Osteocyte (in vitro differentiated cells): Measurements from ENCODE around the gene CLCA1. TPM values are rescaled to one million over a fixed set of nuclear protein-coding genes. Genes with fewer than 3 reads are reported as not detected.

Experiments used
- DNase-seq: peaks from one replicate; pipeline ENCODE4 v3.0.0; 2021; ENCODE audit warnings: mixed read lengths; ENCODE audit not compliant: unreplicated experiment; ENCODE audit errors: extremely low spot score
- H3K27ac Mint-ChIP-seq: one replicate; pipeline ENCODE4 v1.8.0; 2021; ENCODE audit warnings: mild to moderate bottlenecking, mixed read lengths; ENCODE audit not compliant: unreplicated experiment
- H3K27me3 Mint-ChIP-seq: one replicate; pipeline ENCODE4 v1.8.0; 2021; ENCODE audit warnings: mixed read lengths; ENCODE audit not compliant: unreplicated experiment
- H3K36me3 Mint-ChIP-seq: one replicate; pipeline ENCODE4 v1.8.0; 2021; ENCODE audit warnings: mixed read lengths; ENCODE audit not compliant: unreplicated experiment
- H3K4me1 Mint-ChIP-seq: one replicate; pipeline ENCODE4 v1.8.0; 2021; ENCODE audit warnings: mixed read lengths; ENCODE audit not compliant: unreplicated experiment
- H3K4me3 Mint-ChIP-seq: one replicate; pipeline ENCODE4 v1.8.0; 2021; ENCODE audit warnings: mild to moderate bottlenecking, moderate library complexity, mixed read lengths; ENCODE audit not compliant: unreplicated experiment
- H3K9me3 Mint-ChIP-seq: one replicate; pipeline ENCODE4 v1.8.0; 2021; ENCODE audit warnings: mixed read lengths; ENCODE audit not compliant: unreplicated experiment
- total RNA-seq: library from RNA; stranded (reverse); gene quantifications from 2 replicates; pipeline ENCODE4 v1.2.1, GENCODE V29; 2021
- TF ChIP-seq, protein P1 (sequence below): fragments of 200-600 bp; sonication (generic); IDR thresholded peaks from 2 replicates; pipeline ENCODE4 v1.5.0; 2021; ENCODE audit warnings: antibody characterized with exemption, mild to moderate bottlenecking, moderate library complexity

The CLCA1 gene
- total RNA-seq, 1 donor from 2014 or later = not detected

GRCh38 chr1:86429122-86429725 is 39.5 kb upstream of the CLCA1 start:
- H3K27ac Mint-ChIP-seq = no peak overlapping the region
- H3K36me3 Mint-ChIP-seq = no peaks in the 10 kb centered on the region
- no peaks in the 10 kb centered on the region for H3K4me1 Mint-ChIP-seq
- H3K9me3 Mint-ChIP-seq = no peaks in the 10 kb centered on the region
- peaks cover 2% of the 10 kb centered on the region for H3K27me3 Mint-ChIP-seq
- no peak overlapping the region for H3K4me3 Mint-ChIP-seq
- DNase-seq = no peak
- TF ChIP-seq, protein P1, sequence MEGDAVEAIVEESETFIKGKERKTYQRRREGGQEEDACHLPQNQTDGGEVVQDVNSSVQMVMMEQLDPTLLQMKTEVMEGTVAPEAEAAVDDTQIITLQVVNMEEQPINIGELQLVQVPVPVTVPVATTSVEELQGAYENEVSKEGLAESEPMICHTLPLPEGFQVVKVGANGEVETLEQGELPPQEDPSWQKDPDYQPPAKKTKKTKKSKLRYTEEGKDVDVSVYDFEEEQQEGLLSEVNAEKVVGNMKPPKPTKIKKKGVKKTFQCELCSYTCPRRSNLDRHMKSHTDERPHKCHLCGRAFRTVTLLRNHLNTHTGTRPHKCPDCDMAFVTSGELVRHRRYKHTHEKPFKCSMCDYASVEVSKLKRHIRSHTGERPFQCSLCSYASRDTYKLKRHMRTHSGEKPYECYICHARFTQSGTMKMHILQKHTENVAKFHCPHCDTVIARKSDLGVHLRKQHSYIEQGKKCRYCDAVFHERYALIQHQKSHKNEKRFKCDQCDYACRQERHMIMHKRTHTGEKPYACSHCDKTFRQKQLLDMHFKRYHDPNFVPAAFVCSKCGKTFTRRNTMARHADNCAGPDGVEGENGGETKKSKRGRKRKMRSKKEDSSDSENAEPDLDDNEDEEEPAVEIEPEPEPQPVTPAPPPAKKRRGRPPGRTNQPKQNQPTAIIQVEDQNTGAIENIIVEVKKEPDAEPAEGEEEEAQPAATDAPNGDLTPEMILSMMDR = no peak

- DNase-seq = no peak
- TF ChIP-seq, protein P1 = no peak
- no peaks in the 10 kb centered on the region for H3K36me3 Mint-ChIP-seq
- no peak overlapping the region for H3K27ac Mint-ChIP-seq
- H3K4me3 Mint-ChIP-seq = no peak overlapping the region
- H3K4me1 Mint-ChIP-seq = no peaks in the 10 kb centered on the region
- H3K9me3 Mint-ChIP-seq = no peaks in the 10 kb centered on the region
- H3K27me3 Mint-ChIP-seq = peaks cover 2% of the 10 kb centered on the region
These were observed 38.9 kb upstream of the CLCA1 start for GRCh38 chr1:86429835-86430234.

DNA sequence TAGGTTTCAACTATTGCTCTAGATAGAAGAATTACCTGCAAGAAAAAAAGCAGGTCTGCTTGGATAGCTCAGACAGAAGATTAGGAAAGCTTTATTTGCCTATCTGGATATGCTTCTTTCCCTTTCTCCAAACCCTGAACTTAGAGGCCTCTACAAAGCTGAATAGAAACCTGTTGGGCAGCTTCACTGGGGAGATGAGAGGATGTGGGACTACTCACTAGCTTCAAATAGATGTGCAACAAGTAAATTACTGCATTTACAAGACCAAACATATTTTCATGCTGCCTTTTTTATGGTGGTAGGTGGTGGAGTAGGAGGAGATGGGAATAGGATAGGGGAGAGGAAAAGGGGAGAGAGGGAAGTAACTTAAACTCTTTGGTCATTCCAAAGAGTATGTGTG is 38.4 kb upstream of the CLCA1 start:
- no peaks in the 10 kb centered on the region for H3K9me3 Mint-ChIP-seq
- H3K4me3 Mint-ChIP-seq = no peak overlapping the region
- no peaks in the 10 kb centered on the region for H3K36me3 Mint-ChIP-seq

GRCh38 chr1:86434059-86434458 is 34.7 kb upstream of the CLCA1 start:
- H3K9me3 Mint-ChIP-seq = no peaks in the 10 kb centered on the region
- no peaks in the 10 kb centered on the region for H3K4me1 Mint-ChIP-seq
- H3K36me3 Mint-ChIP-seq = no peaks in the 10 kb centered on the region
- no peak overlapping the region for H3K4me3 Mint-ChIP-seq
- H3K27ac Mint-ChIP-seq = no peak overlapping the region
- DNase-seq = no peak
- H3K27me3 Mint-ChIP-seq = peaks cover 16% of the 10 kb centered on the region
- TF ChIP-seq, protein P1 = no peak

More for the DNA sequence above, 38.4 kb upstream of the CLCA1 start:
- Mint-ChIP-seq H3K27me3 (peaks cover 2% of the 10 kb centered on the region), H3K27ac (no peak overlapping the region), H3K4me1 (no peaks in the 10 kb centered on the region)
- DNase-seq = no peak
- TF ChIP-seq, protein P1 = no peak

DNA sequence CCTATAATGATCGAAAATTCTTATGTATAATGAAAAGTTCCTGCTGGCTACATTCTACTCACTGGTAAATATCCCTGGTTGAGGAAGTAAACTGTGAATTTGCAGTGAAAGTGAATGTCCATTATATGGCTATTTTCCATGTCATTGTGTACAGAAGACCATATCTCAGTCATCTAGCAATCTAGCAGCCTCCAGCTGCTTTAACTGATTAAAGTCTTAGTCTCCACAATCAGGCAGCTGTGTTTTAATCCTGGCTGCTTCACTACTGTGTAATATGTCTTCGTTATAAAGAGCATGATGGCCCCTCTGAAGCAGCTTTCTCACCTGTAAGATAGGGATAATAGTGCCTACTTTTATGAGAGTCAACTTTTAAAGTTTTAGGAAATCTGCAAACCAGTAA is 33.4 kb upstream of the CLCA1 start:
- H3K4me1 Mint-ChIP-seq = no peaks in the 10 kb centered on the region
- no peak for DNase-seq
- H3K36me3 Mint-ChIP-seq = no peaks in the 10 kb centered on the region
- H3K27me3 Mint-ChIP-seq = peaks cover 20% of the 10 kb centered on the region
- TF ChIP-seq, protein P1 = no peak
- H3K27ac Mint-ChIP-seq = no peak overlapping the region
- no peak overlapping the region for H3K4me3 Mint-ChIP-seq
- H3K9me3 Mint-ChIP-seq = no peaks in the 10 kb centered on the region
